GM12875 (cell line): ENCODE measurements around the gene MYLK.

ENCODE experiments used
- H3K4me3 ChIP-seq: one replicate; pipeline ENCODE4 v1.5.1; 2011; ENCODE audit warnings: low read depth, low read length, control low read depth
- CTCF ChIP-seq: IDR thresholded peaks from 2 replicates; pipeline ENCODE4 v1.5.1; 2011; ENCODE audit warnings: low read depth, mild to moderate bottlenecking, control low read depth, inconsistent platforms, low read length, moderate library complexity, borderline replicate concordance; ENCODE audit not compliant: insufficient read depth

The MYLK gene

DNA sequence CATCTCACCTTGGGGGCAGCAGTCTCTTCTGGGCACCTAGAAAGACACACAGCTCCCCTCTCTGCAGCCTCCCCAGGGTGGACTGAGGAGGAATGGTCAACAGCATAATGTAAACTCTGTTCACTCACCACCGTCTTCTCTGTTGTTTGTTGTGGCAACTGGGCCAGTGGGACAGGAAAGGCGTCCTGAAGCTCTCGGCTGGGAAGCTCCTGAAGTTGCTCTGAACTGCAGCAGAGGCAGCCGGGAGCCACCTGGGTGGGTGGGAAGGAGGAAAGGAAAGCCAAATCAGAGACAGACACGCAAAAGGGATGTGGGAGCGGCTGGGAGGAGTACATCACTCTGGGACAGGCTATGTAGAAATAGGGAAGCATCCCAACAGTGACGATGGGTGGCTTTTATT, 52.7 kb downstream of the MYLK start:
- TF ChIP-seq CTCF: no peak
- H3K4me3 ChIP-seq: no peak overlapping the region

GRCh38 chr3:123821920-123822319, 62.2 kb downstream of the MYLK start:
- no peak overlapping the region for H3K4me3 ChIP-seq
- TF ChIP-seq CTCF: no peak

DNA sequence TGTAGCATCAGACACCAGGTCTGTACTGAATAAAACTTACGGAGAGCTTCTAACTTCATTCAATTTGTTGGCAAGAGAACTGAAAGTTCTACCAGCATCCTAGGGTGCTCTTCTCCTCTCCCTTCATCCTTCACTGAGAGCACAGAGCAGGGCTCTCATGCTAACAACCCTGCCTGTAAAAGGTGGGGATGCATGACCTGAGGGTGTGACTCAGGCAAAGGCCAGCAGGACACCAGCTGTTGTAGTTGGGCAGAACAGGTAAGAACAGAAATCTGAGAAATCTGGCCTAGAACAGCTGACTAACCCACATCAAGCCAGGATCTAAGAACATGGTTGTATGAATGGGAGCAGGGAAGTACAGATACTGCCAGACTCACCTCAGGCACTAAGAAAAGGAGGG, 64.2 kb downstream of the MYLK start:
- no peak for TF ChIP-seq CTCF
- no peak overlapping the region for H3K4me3 ChIP-seq

GRCh38 chr3:123818921-123819429, 65.2 kb downstream of the MYLK start:
- no peak overlapping the region for H3K4me3 ChIP-seq
- no peak for TF ChIP-seq CTCF

- no peak for TF ChIP-seq CTCF
- no peak overlapping the region for H3K4me3 ChIP-seq
These were observed 65.7 kb downstream of the MYLK start for GRCh38 chr3:123818324-123818920.

GRCh38 chr3:123817413-123817812, 66.7 kb downstream of the MYLK start:
- no peak overlapping the region for H3K4me3 ChIP-seq
- TF ChIP-seq CTCF: no peak

- TF ChIP-seq CTCF: no peak
- H3K4me3 ChIP-seq: no peak overlapping the region
These were observed 67.4 kb downstream of the MYLK start for GRCh38 chr3:123816673-123817207.
